GM08714 (cell line): ENCODE data around the gene FCGR1A.
"Not testable (repeated sequence)": the region's sequence is repeated elsewhere in the genome, so short reads cannot be mapped to it uniquely, and the experiment has no call there.

Source experiments
- H3K4me3 ChIP-seq: fragments of 200-500 bp; sonication (Bioruptor generic); 2 replicates; pipeline ENCODE4 v1.5.1; 2014; ENCODE audit warnings: mild to moderate bottlenecking, low read length, inconsistent platforms

Gene FCGR1A

DNA sequence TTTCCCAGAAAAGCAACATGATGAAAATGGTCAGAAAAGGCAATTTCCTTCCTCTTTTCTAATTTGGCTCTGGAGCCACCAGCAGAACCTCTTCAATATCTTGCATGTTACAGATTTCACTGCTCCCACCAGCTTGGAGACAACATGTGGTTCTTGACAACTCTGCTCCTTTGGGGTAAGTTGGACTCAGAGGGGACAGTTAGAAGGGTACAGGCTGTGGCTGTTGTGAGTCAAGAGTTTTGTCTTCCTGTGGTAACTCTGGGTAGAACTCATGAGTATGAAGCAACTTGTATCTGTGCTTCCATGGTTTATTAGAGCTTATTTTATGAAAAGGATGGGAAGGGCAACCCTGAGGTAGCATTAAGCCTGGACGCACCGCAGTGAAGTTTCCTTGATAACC, at the start of gene FCGR1A:
Gene FCGR1A, plus strand, starts transcription at position 95 of the 400 bp plus-strand sequence. Its CDS starts 50 bp downstream, at position 145.
- not testable (repeated sequence) for H3K4me3 ChIP-seq

DNA sequence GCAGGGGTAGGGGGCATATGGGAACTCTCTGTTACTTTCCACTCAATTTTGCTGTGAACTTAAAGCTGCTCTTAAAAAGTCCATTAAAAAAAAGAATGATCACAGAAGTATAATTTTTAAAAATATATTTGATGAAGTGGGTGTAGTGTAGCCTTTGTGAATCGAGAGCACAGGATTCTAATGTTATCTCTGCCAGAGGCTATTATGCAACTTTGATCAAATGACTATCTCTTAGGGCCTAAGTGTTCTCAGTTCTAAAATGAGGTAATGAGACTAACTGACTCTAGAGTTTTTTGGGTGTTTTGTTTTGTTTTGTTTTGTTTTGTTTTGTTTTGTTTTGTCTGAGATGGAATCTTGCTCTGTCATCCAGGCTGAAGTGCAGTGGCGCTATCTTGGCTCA, 49.7 kb upstream of the FCGR1A start:
- not testable (repeated sequence) for H3K4me3 ChIP-seq

DNA sequence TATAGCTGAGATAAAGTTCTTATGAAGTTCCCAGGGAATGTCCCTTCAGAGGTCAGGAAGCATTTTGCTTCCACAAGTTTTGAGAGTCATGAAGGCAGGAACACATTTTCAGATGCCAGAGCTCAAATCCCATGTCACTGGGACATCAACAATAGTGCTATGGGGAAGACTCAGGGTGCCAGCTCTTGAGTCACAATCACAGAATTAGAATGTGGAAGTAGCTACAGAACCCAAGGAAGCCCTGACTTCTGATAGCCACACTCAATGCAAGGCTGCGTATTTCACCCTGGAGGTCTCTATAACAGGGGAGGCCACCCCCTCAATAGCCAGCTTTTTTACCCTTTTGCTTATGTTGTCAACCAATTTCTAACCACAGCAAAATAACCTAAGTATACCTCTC, 47.8 kb upstream of the FCGR1A start:
- not testable (repeated sequence) for H3K4me3 ChIP-seq

GRCh38 chr1:149740148-149740581, 42.3 kb upstream of the FCGR1A start:
- H3K4me3 ChIP-seq: not testable (repeated sequence)

DNA sequence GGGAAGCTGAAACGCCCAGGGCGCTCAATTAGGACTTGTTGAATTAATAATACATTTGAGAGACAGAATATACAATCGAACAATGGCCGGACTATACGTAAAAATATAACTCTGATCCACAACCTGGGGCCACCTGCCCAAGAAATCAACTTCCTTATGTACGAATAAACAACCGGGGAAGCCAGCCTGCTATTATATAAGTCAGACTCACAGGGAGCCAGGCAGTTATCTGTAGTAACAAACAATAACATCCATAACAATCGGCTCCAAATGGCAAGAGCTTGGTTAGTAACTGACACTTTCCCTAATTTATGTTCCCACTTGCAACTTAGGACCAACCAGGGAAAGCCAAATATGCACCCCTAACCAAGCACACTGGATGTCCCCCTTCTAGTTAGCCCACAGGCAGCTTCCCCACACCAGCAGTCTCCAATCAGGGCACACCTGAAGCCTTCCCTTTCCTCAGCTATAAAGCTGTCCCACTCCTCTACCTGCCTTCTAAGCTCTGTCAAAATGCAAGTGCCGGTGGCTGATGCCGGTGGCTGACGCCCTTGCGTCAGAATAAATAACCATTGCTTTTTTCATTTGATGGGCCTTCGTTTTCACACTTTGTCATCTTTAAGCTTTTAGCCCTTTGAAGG, 41.8 kb upstream of the FCGR1A start:
- not testable (repeated sequence) for H3K4me3 ChIP-seq

DNA sequence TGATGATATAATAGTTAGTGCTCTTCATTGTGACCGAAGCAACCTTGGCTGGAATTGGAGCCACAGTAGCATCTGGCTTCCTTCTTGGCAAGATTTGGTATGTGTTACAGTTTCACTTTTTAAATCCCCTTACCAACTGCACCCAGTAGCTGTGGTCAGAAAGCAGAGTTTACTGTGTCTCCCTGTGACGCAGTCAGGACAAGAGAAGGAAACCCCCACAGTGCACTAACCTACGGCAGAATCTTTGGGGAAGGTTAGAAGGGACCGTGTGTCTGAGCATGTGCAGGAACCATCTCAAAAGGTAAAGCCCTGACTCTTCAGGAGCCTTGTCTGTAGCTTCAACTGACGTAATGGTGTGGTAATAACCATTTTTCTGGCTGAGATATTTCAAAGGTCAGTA, 40.6 kb upstream of the FCGR1A start:
- H3K4me3 ChIP-seq: not testable (repeated sequence)

DNA sequence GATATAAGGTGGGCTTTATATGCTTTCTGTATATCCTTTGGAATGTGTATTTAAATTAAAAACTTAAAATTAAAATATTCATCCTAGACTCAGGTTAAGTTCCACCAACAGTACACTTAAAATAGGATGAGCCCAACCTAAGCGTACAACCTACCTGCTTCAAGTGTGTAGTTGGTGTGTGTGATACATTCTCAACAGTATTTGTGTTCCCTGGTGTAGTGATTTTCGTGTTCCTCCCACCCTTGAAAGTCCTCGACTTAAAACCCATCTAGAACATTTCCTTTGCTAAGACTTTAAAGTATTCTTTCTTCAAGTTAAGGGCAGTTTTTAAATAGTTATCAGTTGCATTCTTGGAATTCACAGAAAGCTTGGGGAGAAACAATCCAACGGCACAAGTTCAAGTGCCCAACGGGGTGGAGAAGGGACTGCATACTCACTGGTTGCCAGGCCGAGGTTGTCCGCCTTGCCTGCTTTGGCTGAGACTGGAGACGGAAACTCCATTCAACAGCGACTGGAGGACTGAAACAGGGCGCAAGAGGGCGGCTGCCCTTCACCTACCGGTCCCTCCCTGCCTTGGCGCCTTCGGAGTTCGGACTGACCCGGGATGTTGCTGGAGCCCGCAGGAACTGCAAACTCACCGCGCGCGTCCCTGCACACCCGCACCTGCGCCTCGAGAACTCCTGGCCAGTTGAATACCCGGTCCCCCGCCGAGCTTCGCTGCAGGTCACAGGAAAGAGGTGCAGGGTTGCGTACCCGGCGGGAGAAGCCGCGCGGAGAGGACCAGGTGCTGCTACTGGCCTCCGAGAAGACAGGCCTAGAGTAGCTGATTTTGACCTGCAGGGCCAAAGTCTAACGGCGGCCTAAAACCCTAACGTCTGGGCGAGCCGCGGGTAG, 35.8 kb upstream of the FCGR1A start:
- H3K4me3 ChIP-seq: not testable (repeated sequence)

GRCh38 chr1:149747359-149748143, 34.9 kb upstream of the FCGR1A start:
- not testable (repeated sequence) for H3K4me3 ChIP-seq

DNA sequence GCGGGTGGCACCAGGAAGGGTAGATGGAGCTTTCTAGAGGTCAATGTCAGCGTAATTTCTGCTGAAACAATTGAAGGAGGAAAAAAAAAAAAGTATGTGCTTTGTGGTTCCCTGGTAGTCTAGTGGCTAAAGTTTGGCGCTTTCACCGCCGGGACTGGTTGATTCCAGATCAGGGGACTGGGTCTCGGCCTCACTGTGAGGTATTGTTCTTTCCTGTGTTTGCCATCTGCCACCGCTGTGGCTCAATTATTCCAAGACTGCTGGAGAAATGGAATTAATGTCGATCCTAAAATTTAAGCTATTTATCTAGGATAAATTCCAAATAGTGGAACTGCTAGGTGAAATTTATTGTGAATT, 34.4 kb upstream of the FCGR1A start:
- H3K4me3 ChIP-seq: not testable (repeated sequence)

DNA sequence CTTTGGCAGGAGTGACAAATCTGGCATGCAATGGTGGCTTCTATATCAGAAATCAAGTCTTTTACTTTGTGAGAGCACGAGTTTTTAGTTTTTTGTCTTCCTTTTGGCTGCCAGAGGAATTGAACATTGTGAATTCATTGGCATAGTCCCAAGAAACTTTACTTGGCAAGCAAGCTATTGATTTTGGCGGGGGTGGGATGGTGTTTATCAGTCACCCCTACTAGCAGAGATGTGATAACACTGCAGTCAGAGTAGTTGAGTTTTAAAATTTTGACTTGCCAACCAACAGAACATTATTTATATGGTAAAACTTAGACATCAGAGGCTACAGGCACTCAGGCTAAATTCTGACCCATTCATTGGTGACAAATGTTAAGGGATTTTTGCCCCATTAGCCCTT, 31.9 kb upstream of the FCGR1A start:
- H3K4me3 ChIP-seq: not testable (repeated sequence)

DNA sequence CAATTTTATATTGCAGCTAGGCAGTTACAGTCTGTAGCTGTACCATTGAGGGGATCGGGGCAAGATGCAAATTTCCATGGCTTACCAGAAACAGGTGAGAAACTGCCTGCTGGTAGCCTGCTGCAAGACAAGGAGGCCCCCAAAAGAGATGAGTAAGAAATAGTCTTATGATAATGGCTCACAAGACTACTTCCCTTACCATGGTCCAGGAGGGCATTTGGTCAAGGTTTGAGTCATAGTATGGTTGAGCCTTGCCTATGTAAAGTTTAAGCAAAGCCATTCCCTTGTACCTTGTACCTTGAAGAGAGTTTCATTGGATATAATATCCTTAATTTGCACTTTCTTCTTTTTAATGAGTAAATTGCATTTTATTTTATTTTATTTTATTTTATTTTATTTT, 30.3 kb upstream of the FCGR1A start:
- H3K4me3 ChIP-seq: not testable (repeated sequence)

- not testable (repeated sequence) for H3K4me3 ChIP-seq
Measured at GRCh38 chr1:149753466-149753865, 29.0 kb upstream of the FCGR1A start.

GRCh38 chr1:149755294-149755693, 27.2 kb upstream of the FCGR1A start:
- H3K4me3 ChIP-seq: not testable (repeated sequence)

DNA sequence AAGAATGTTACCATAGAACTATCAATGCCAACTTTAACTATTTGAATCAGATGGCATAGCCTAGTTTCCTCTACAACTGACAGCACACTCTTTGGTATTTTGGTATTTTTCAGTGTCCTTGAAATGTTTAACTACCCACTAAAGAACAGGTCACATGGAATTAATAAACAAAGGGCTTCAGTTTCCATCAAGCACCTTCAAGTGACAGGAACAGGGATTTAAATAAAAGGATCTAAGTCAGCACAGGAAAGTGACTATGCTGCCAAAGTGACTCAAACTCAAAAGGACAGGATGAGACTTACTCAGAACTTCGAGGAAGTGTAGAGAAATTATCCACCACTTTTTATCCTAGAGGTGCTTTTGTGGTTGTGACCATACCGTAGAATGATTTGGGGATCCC, 20.2 kb upstream of the FCGR1A start:
- H3K4me3 ChIP-seq: not testable (repeated sequence)

DNA sequence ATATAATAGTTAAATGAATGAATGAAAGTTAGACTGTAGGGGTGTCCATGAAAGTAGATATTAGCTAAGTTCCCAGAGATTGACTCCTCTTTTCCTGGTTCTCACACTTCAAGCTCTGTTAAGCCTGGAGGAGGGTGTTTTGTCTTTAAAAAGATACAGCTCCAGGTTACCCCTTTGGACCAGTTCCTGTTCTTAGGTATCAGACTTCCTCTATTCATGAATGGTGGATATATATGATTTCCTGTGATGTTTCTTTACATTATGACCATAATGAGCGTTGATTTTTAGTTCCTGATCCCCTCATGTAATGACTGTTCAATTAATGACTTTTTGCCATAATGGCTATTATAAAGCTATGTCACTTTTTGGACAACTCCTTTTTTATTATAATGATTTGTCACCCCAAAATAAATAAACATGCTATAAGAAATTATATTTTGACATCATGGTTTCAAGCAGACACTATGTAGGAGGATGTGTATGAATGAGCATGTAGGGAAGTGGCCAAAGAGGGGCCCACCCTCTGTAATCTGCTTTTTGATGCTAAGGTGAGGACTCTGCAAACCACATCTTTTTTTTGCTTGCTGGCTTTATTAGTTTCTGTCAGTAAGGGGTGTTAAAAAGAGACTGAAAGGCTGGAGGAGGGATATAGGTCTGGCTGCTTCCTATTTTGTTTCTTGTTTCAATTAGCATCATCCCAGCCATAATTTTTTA, 18.2 kb upstream of the FCGR1A start:
- not testable (repeated sequence) for H3K4me3 ChIP-seq

DNA sequence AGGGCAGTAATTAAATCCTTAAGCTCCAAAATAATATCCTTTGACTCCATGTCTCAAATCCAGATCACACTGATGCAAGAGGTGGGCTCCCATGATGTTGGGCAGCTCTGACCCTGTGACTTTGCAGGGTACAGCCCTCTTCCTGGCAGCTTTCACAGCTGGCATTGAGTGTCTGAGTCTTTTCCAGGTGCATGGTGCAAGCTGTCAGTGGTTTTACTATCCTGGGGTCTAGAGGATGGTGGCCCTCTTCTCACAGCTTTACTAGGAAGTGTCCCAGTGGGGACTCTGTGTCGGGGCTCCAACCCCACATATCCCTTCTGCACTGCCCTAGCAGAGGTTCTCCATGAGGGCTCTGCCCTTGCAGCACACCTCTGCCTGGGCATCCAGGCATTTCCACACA, 16.3 kb upstream of the FCGR1A start:
- not testable (repeated sequence) for H3K4me3 ChIP-seq

DNA sequence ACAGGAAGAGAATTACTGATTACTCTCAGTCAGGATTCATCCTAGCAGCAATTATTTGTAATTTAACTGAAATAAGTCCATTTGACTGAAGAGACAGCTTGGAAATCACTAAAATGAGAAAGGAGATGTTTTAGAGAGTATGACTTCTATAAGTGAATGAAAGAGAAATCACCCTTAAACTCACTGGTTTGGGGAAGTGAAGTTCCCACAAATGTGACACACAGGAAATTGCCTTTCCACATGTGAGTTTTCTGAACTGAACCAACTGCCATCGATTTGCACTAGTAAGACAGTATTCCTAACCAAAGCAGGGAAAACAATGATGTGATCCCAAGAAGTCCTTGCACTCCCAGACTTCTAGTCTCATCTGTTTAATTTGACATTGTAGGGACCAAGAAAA, 13.3 kb upstream of the FCGR1A start:
- H3K4me3 ChIP-seq: not testable (repeated sequence)

DNA sequence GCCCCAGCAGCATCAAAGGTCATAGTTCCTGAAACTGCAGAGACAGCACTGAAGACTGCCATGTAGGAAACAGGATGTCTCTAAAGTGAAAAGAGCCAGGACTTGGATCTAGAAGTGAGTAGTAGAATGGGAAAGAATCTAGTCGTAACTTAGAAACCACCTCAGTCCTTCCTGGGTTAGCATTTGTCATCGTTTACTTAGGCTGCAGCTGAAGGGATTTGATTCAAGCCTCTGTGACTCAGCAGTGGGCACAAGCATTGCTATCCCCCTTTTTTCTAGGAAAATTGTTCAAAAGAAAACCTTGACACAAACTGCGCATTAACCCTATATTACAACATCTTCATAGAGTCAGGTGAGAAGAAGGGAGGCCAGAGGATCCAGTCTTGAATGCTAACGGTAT, 11.8 kb upstream of the FCGR1A start:
- H3K4me3 ChIP-seq: not testable (repeated sequence)

- not testable (repeated sequence) for H3K4me3 ChIP-seq
Measured at GRCh38 chr1:149771653-149772425, 10.7 kb upstream of the FCGR1A start.

DNA sequence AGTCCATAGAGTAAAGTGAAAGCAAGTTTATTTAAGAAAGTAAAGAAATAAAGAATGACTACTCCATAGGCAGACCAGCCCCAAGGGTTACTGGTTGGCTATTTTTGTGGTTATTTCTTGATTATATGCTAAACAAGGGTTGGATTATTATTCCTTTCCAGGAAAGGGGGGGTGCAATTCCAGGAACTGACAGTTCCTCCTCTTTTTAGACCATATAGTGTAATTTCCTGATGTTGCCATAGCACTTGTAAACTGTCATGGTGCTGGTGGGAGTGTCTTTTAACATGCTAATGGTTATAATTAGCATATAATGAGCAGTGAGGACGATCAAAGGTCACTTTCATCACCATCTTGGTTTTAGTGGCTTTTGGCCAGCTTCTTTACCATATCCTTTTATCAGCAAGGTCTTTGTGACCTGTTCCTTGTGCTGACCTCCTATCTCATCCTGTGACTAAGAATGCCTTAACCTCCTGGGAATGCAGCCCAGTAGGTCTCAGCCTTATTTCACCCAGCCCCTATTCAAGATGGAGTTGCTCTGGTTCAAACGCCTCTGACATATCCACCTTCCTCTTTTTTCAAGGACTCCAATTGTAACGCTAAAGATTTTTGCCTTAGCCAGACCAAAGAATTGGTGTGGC, 6.9 kb upstream of the FCGR1A start:
- H3K4me3 ChIP-seq: not testable (repeated sequence)
